AG08395 (cell line): Measurements from ENCODE around the gene BPIFB3.
"Not testable (repeated sequence)": the region's sequence is repeated elsewhere in the genome, so short reads cannot be mapped to it uniquely, and the experiment has no call there.

Source experiments
- DNase-seq: peaks from one replicate; pipeline ENCODE4 v3.0.0; 2012; ENCODE audit warnings: mixed read lengths, low spot score

The BPIFB3 gene

DNA sequence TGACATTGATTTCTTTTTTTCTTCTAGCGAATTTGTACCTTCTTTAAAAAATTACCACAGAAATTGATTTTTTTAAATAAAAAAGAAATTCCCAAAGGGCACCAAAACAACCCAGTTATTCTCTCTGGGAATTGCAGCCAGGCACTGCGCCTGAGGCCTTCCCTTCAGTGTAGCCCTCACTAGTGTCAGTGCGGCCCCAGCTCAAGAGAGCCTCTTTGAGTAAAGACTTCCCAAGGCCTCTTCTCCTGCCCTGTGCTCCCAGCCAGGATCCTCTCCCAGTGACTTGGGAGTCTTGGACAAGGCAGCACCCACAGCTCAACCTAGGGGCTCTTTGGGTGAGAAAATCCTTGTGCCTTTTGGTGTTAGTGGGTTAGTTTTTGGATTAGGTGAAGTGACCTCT is 67.2 kb downstream of the BPIFB3 start:
- no peak for DNase-seq

DNA sequence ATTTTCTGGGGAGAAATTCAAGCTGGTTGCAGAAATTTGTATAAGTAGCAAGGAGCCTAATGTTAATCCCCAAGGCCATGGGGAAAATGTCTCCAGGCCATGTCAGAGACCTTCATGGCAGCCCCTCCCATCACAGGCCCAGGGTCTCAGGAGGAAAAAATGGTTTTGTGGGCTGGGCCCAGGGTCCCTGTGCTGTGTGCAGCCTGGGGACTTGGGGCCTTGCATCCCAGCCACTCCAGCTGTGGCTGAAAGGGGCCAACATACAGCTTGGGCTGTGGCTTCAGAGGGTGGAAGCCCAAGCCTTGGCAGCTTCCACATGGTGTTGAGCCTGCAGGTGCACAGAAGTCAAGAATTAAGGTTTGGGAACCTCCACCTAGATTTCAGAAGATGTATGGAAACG is 68.6 kb downstream of the BPIFB3 start:
- DNase-seq: not testable (repeated sequence)
